PFSK-1 (cell line): Measurements from ENCODE around the gene PLXNA1.

Experiments used
- FOXP2 ChIP-seq: optimal IDR thresholded peaks from 2 replicates; pipeline ENCODE3; 2011; ENCODE audit warnings: borderline replicate concordance, control low read depth, inconsistent platforms; ENCODE audit not compliant: insufficient read depth; ENCODE audit errors: extremely low read length, extremely low read depth
- POLR2AphosphoS5 ChIP-seq: IDR thresholded peaks from 2 replicates; pipeline ENCODE4 v1.6.1; 2012; ENCODE audit warnings: low read depth, mild to moderate bottlenecking, control low read depth, low read length, moderate library complexity
- SIN3A ChIP-seq: IDR thresholded peaks from 2 replicates; pipeline ENCODE4 v1.6.1; 2012; ENCODE audit warnings: mild to moderate bottlenecking, low read length, moderate library complexity, borderline replicate concordance; ENCODE audit not compliant: insufficient read depth
- TAF1 ChIP-seq: IDR thresholded peaks from 2 replicates; pipeline ENCODE4 v1.6.1; 2012; ENCODE audit warnings: low read length, control low read depth, borderline replicate concordance; ENCODE audit not compliant: insufficient read depth
- TF ChIP-seq, protein P1 (sequence below), 2 experiments: IDR thresholded peaks; 2 replicates each; pipeline versions ENCODE4 v1.6.1 to v1.8.0; 2011 to 2012; ENCODE audit warnings: low read depth in 2 of 2, low read length in 2 of 2, control low read depth in 1 of 2, inconsistent platforms in 1 of 2, mild to moderate bottlenecking in 1 of 2, moderate library complexity in 1 of 2; ENCODE audit not compliant: insufficient read depth in 1 of 2

PLXNA1 gene

DNA sequence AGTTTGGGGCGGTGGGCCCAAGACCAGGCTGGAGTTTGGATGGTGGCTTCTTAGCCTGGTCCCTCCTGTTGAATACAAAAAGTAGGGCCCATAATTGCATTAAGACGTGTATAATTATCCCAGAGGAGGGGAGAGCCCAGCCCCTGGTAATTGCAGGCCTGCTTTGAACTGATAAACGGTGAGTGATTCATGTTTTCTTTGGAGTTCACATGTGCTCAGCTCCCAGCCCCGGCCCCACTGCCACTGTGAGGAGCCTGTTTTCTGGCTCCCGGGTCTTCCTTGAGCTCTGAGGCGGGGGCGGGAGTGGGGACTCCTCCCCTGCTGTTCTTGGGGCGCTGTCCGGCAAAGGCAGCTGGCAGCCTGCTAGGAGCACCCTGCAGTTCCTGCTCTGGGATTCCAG lies 3.1 kb downstream of the PLXNA1 start:
- TF ChIP-seq POLR2AphosphoS5 (no peak), SIN3A (no peak), FOXP2 (no peak)
- TF ChIP-seq, protein P1, sequence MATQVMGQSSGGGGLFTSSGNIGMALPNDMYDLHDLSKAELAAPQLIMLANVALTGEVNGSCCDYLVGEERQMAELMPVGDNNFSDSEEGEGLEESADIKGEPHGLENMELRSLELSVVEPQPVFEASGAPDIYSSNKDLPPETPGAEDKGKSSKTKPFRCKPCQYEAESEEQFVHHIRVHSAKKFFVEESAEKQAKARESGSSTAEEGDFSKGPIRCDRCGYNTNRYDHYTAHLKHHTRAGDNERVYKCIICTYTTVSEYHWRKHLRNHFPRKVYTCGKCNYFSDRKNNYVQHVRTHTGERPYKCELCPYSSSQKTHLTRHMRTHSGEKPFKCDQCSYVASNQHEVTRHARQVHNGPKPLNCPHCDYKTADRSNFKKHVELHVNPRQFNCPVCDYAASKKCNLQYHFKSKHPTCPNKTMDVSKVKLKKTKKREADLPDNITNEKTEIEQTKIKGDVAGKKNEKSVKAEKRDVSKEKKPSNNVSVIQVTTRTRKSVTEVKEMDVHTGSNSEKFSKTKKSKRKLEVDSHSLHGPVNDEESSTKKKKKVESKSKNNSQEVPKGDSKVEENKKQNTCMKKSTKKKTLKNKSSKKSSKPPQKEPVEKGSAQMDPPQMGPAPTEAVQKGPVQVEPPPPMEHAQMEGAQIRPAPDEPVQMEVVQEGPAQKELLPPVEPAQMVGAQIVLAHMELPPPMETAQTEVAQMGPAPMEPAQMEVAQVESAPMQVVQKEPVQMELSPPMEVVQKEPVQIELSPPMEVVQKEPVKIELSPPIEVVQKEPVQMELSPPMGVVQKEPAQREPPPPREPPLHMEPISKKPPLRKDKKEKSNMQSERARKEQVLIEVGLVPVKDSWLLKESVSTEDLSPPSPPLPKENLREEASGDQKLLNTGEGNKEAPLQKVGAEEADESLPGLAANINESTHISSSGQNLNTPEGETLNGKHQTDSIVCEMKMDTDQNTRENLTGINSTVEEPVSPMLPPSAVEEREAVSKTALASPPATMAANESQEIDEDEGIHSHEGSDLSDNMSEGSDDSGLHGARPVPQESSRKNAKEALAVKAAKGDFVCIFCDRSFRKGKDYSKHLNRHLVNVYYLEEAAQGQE (IDR thresholded peaks at IDR 0.05; ENCODE audit: insufficient read depth in 1 of 2, low read depth in 2 of 2, low read length in 2 of 2): no peak

DNA sequence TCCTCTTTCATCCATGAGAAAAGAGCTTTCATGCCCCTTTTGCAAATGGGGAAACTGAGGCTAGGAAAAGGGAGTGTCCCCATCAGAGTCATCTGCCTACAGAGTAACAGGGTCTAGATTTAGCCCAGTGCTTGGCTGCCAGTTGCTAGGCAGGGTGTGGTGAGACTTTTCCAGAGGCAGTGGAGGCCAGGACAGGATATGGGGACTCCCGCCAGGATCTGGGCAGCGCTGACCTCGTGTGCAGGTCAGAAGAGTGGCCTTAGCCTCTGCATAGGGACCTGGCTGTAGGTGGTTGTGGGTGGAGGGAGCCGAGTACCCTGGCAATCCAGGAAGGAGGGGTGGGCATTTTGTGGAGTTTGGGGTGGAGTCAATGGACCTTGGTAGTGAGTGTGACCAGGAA lies 4.2 kb downstream of the PLXNA1 start:
- TF ChIP-seq TAF1 (no peak), SIN3A (no peak), FOXP2 (no peak), POLR2AphosphoS5 (no peak)
- TF ChIP-seq, protein P1 (IDR thresholded peaks at IDR 0.05; ENCODE audit: insufficient read depth in 1 of 2, low read depth in 2 of 2, low read length in 2 of 2): no peak

DNA sequence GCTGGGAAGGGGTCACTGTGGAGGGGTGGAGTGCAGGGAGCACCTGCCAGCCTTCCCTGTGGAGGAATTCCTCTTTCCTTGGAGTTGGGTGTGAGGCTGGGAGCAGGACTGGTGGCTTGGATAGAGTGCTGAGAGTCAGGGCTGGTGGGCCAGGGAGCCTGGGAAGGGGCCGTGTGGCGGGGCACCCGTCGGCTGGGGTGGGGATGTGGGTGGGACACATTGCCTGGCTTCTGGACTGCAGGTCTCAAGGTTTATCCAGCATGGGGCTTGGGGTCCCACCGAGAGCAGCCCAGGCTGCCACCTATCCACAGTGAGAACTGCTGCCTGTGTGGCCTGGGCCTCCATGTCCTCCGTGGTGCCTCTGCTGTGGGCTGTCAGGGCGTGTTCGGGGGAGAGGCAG lies 4.7 kb downstream of the PLXNA1 start:
- TF ChIP-seq, protein P1 (IDR thresholded peaks at IDR 0.05; ENCODE audit: insufficient read depth in 1 of 2, low read depth in 2 of 2, low read length in 2 of 2): no peak
- no peak for TF ChIP-seq TAF1
- TF ChIP-seq FOXP2: no peak
- TF ChIP-seq SIN3A: no peak

DNA sequence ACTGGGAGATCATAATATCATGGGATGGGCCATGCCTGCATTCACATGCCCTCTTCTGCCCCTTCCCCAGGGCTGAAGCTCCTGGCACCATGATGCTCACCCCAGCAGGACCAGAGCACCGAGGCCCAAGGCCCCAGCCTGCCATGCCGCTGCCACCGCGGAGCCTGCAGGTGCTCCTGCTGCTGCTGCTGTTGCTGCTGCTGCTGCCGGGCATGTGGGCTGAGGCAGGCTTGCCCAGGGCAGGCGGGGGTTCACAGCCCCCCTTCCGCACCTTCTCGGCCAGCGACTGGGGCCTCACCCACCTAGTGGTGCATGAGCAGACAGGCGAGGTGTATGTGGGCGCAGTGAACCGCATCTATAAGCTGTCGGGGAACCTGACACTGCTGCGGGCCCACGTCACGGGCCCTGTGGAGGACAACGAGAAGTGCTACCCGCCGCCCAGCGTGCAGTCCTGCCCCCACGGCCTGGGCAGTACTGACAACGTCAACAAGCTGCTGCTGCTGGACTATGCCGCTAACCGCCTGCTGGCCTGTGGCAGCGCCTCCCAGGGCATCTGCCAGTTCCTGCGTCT lies 5.6 kb downstream of the PLXNA1 start:
- TF ChIP-seq POLR2AphosphoS5 (no peak), SIN3A (no peak), TAF1 (no peak), FOXP2 (no peak)
- TF ChIP-seq, protein P1 (IDR thresholded peaks at IDR 0.05; ENCODE audit: insufficient read depth in 1 of 2, low read depth in 2 of 2, low read length in 2 of 2): no peak

DNA sequence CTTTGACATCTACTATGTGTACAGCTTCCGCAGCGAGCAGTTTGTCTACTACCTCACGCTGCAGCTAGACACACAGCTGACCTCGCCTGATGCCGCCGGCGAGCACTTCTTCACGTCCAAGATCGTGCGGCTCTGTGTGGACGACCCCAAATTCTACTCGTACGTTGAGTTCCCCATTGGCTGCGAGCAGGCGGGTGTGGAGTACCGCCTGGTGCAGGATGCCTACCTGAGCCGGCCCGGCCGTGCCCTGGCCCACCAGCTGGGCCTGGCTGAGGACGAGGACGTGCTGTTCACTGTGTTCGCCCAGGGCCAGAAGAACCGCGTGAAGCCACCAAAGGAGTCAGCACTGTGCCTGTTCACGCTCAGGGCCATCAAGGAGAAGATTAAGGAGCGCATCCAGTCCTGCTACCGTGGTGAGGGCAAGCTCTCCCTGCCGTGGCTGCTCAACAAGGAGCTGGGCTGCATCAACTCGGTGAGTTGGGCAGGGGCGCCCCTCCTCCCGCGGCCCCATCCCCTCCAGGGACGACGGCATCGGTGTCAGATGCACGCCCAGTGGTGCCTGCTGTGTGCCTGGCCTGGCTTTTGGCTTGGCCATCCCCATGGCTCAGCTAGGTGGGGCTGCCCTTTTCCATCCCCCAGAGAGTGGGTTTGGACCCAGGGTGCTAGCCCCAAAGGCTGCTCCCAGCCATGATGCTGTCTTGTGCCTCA lies 6.6 kb downstream of the PLXNA1 start:
- TF ChIP-seq TAF1 (no peak), SIN3A (no peak), FOXP2 (no peak), POLR2AphosphoS5 (no peak)
- TF ChIP-seq, protein P1 (IDR thresholded peaks at IDR 0.05; ENCODE audit: insufficient read depth in 1 of 2, low read depth in 2 of 2, low read length in 2 of 2): no peak
